H1 (cell line): ENCODE results near the gene PARK7. TPM values are rescaled to one million over a fixed set of nuclear protein-coding genes. Genes with fewer than 3 reads are reported as not detected.

ENCODE experiments used
- CTCF ChIA-PET: fragments of 300-600 bp; sonication (Branson Sonifier 250); formaldehyde crosslinking; loops from one replicate; lab custom pipeline; 2021; ENCODE audit not compliant: partially characterized antibody; lab: Charles Lee
- POLR2A ChIA-PET: fragments of 300-600 bp; sonication (Branson Sonifier 250); formaldehyde crosslinking; loops from one replicate; lab custom pipeline; 2021; ENCODE audit warnings: inconsistent platforms; ENCODE audit not compliant: partially characterized antibody; lab: Charles Lee
- DNase-seq, 2 experiments: peaks; one replicate each; pipeline versions ENCODE4 v3.0.0 to v3.0.0-alpha.2; 2010 to 2022; ENCODE audit warnings: low spot score in 2 of 2, low read depth in 1 of 2, mixed read lengths in 1 of 2
- FAIRE-seq: peaks from 2 replicates; lab custom pipeline; 2011; peaks lifted over from hg19 to GRCh38; lab: Jason Lieb, UNC
- H2AFZ ChIP-seq: 2 replicates; pipeline ENCODE4 v1.8.1; 2012; ENCODE audit warnings: low read length, inconsistent platforms
- H2AK5ac ChIP-seq: 2 replicates; pipeline ENCODE4 v1.6.1; 2013; ENCODE audit warnings: low read depth, low read length
- H2BK120ac ChIP-seq: replicated peaks from 2 replicates; pipeline ENCODE3; 2013; ENCODE audit warnings: low read depth, low read length, inconsistent platforms
- H2BK12ac ChIP-seq: 2 replicates; pipeline ENCODE4 v1.6.1; 2013; ENCODE audit warnings: low read depth, low read length
- H2BK15ac ChIP-seq: 2 replicates; pipeline ENCODE4 v1.6.1; 2013; ENCODE audit warnings: low read length
- H2BK20ac ChIP-seq: 2 replicates; pipeline ENCODE4 v1.6.1; 2013; ENCODE audit warnings: low read length
- H2BK5ac ChIP-seq: 2 replicates; pipeline ENCODE4 v1.6.1; 2013; ENCODE audit warnings: low read depth, low read length
- H3K14ac ChIP-seq: 2 replicates; pipeline ENCODE4 v1.6.1; 2013; ENCODE audit warnings: inconsistent platforms; ENCODE audit not compliant: insufficient read length
- H3K18ac ChIP-seq: 2 replicates; pipeline ENCODE4 v1.6.1; 2013; ENCODE audit warnings: low read length; ENCODE audit errors: extremely low read depth
- H3K23ac ChIP-seq: 2 replicates; pipeline ENCODE4 v1.6.1; 2013; ENCODE audit warnings: inconsistent platforms; ENCODE audit not compliant: insufficient read length
- H3K23me2 ChIP-seq: 2 replicates; pipeline ENCODE4 v1.6.1; 2013; ENCODE audit warnings: low read depth, low read length
- H3K27ac ChIP-seq: 2 replicates; pipeline ENCODE4 v1.6.1; 2011; ENCODE audit warnings: low read depth, low read length, inconsistent platforms
- H3K27me3 ChIP-seq, 4 experiments: replicated peaks in 1 of 4; 1 replicate in 1 of 4; 2 replicates in 3 of 4; pipeline versions ENCODE4 v1.6.1 to v1.8.1; 2011 to 2013; ENCODE audit warnings: low read length in 3 of 4, mild to moderate bottlenecking in 3 of 4, inconsistent platforms in 2 of 4, mixed read lengths in 2 of 4, moderate library complexity in 1 of 4; ENCODE audit not compliant: control insufficient read depth in 3 of 4, insufficient read depth in 3 of 4; ENCODE audit errors: extremely low read depth in 1 of 4
- H3K36me3 ChIP-seq, 4 experiments: 2 replicates each; pipeline versions ENCODE4 v1.6.1 to v1.8.1; 2011 to 2013; ENCODE audit warnings: mild to moderate bottlenecking in 4 of 4, low read length in 3 of 4, moderate library complexity in 2 of 4, control low read depth in 1 of 4, inconsistent platforms in 1 of 4; ENCODE audit not compliant: insufficient read depth in 4 of 4, control insufficient read depth in 2 of 4
- H3K4ac ChIP-seq: replicated peaks from 2 replicates; pipeline ENCODE3; 2013; ENCODE audit warnings: low read length, low read depth, mixed read lengths, inconsistent platforms; ENCODE audit not compliant: insufficient read length
- H3K4me1 ChIP-seq, 4 experiments: replicated peaks in 1 of 4; 1 replicate in 1 of 4; 2 replicates in 3 of 4; pipeline versions ENCODE4 v1.6.1 to v1.8.1; 2011 to 2013; ENCODE audit warnings: low read length in 3 of 4, inconsistent platforms in 2 of 4, mixed read lengths in 1 of 4; ENCODE audit not compliant: insufficient read depth in 4 of 4, control insufficient read depth in 3 of 4
- H3K4me2 ChIP-seq, 2 experiments: 2 replicates each; pipeline versions ENCODE4 v1.6.1 to v1.8.1; 2011 to 2013; ENCODE audit warnings: low read depth in 2 of 2, low read length in 2 of 2, control low read depth in 1 of 2, inconsistent platforms in 1 of 2, mild to moderate bottlenecking in 1 of 2; ENCODE audit not compliant: insufficient read depth in 1 of 2
- H3K4me3 ChIP-seq, 4 experiments: fragments of 200-600, 300-600 bp in 1 of 4; sonication (generic), shearing (Covaris generic), sonication (Bioruptor Twin) in 1 of 4; 2 replicates each; pipeline versions ENCODE4 v1.5.1 to v1.8.1; 2011 to 2016; ENCODE audit warnings: low read length in 4 of 4, low read depth in 3 of 4, control low read depth in 2 of 4, inconsistent platforms in 2 of 4, mild to moderate bottlenecking in 2 of 4, mixed read lengths in 1 of 4, moderate library complexity in 1 of 4; ENCODE audit not compliant: insufficient read depth in 2 of 4; ENCODE audit errors: extremely low read depth in 1 of 4
- H3K56ac ChIP-seq: replicated peaks from 2 replicates; pipeline ENCODE3; 2013; ENCODE audit warnings: low read depth, mild to moderate bottlenecking, mixed read lengths, low read length, inconsistent platforms; ENCODE audit not compliant: insufficient read length
- H3K79me1 ChIP-seq: 2 replicates; pipeline ENCODE4 v1.6.1; 2013; ENCODE audit warnings: low read depth, low read length, control low read depth
- H3K79me2 ChIP-seq, 2 experiments: 2 replicates each; pipeline versions ENCODE4 v1.6.1 to v1.8.1; 2012 to 2013; ENCODE audit warnings: low read length in 2 of 2, mild to moderate bottlenecking in 2 of 2, inconsistent platforms in 1 of 2; ENCODE audit not compliant: insufficient read depth in 2 of 2, control insufficient read depth in 1 of 2
- H3K9ac ChIP-seq, 4 experiments: replicated peaks in 1 of 4; 1 replicate in 1 of 4; 2 replicates in 3 of 4; pipeline versions ENCODE4 v1.6.1 to v1.8.1; 2011 to 2013; ENCODE audit warnings: low read depth in 3 of 4, low read length in 3 of 4, control low read depth in 2 of 4, mild to moderate bottlenecking in 2 of 4, moderate library complexity in 2 of 4, inconsistent platforms in 1 of 4; ENCODE audit errors: extremely low read depth in 1 of 4
- H3K9me3 ChIP-seq, 2 experiments: 2 replicates each; pipeline versions ENCODE4 v1.6.1 to v1.8.1; 2012 to 2013; ENCODE audit warnings: mild to moderate bottlenecking in 2 of 2, moderate library complexity in 2 of 2, control low read depth in 1 of 2, inconsistent platforms in 1 of 2, low read depth in 1 of 2, low read length in 1 of 2, mixed read lengths in 1 of 2; ENCODE audit not compliant: insufficient read depth in 2 of 2
- H4K20me1 ChIP-seq, 2 experiments: replicated peaks in 1 of 2; 2 replicates each; pipeline versions ENCODE3 to v1.8.1; 2011 to 2013; ENCODE audit warnings: inconsistent platforms in 2 of 2, low read length in 2 of 2, mild to moderate bottlenecking in 1 of 2; ENCODE audit not compliant: insufficient read depth in 2 of 2, control insufficient read depth in 1 of 2
- H4K5ac ChIP-seq: 2 replicates; pipeline ENCODE4 v1.6.1; 2013; ENCODE audit warnings: low read length, low read depth, mixed read lengths, inconsistent platforms; ENCODE audit not compliant: insufficient read length
- H4K8ac ChIP-seq: 2 replicates; pipeline ENCODE4 v1.8.0; 2013; ENCODE audit warnings: mild to moderate bottlenecking, moderate library complexity, low read length, inconsistent platforms; ENCODE audit not compliant: insufficient read depth; ENCODE audit errors: extremely low read depth
- H4K91ac ChIP-seq: replicated peaks from 2 replicates; pipeline ENCODE3; 2013; ENCODE audit warnings: low read length, mixed read lengths, inconsistent platforms; ENCODE audit not compliant: insufficient read length
- BACH1 ChIP-seq: IDR thresholded peaks from 2 replicates; pipeline ENCODE4 v1.6.1; 2012; ENCODE audit warnings: low read length, improper control_type of control experiment
- BRCA1 ChIP-seq: IDR thresholded peaks from 2 replicates; pipeline ENCODE4 v1.6.1; 2012; ENCODE audit warnings: low read depth, low read length, improper control_type of control experiment
- EGR1 ChIP-seq: IDR thresholded peaks from 2 replicates; pipeline ENCODE4 v1.6.1; 2011; ENCODE audit warnings: low read depth, low read length, borderline replicate concordance
- EZH2 ChIP-seq: fragments of 200-600 bp; sonication (generic); IDR thresholded peaks from 2 replicates; pipeline ENCODE4 v1.7.1; 2012; ENCODE audit warnings: low read depth, mild to moderate bottlenecking, moderate library complexity, low read length, inconsistent platforms; ENCODE audit not compliant: severe bottlenecking
- FOSL1 ChIP-seq: IDR thresholded peaks from 2 replicates; pipeline ENCODE4 v1.6.1; 2011; ENCODE audit warnings: mild to moderate bottlenecking, low read depth, low read length, moderate library complexity; ENCODE audit not compliant: insufficient read depth
- GABPA ChIP-seq: IDR thresholded peaks from 2 replicates; pipeline ENCODE4 v1.6.1; 2011; ENCODE audit warnings: mild to moderate bottlenecking, low read length, moderate library complexity, borderline replicate concordance; ENCODE audit not compliant: insufficient read depth
- JUN ChIP-seq: IDR thresholded peaks from 2 replicates; pipeline ENCODE4 v1.6.1; 2011; ENCODE audit warnings: low read depth, mild to moderate bottlenecking, improper control_type of control experiment, low read length
- POLR2A ChIP-seq, 2 experiments: IDR thresholded peaks; 1 replicate in 1 of 2; 2 replicates in 1 of 2; pipeline ENCODE4 v1.6.1; 2011; ENCODE audit warnings: low read depth in 2 of 2, low read length in 2 of 2, mild to moderate bottlenecking in 2 of 2; ENCODE audit errors: control extremely low read depth in 1 of 2
- POU5F1 ChIP-seq: IDR thresholded peaks from 2 replicates; pipeline ENCODE4 v1.6.1; 2011; ENCODE audit warnings: low read depth, mild to moderate bottlenecking, low read length, moderate library complexity
- SIRT6 ChIP-seq: IDR thresholded peaks from one replicate; pipeline ENCODE4 v1.7.1; 2012; ENCODE audit warnings: low read length, inconsistent platforms
- SP2 ChIP-seq: IDR thresholded peaks from 2 replicates; pipeline ENCODE4 v1.6.1; 2012; ENCODE audit warnings: mild to moderate bottlenecking, low read length, inconsistent platforms
- SUZ12 ChIP-seq: fragments of 200-600 bp; sonication (generic); IDR thresholded peaks from 2 replicates; pipeline ENCODE4 v1.6.1; 2012; ENCODE audit warnings: mild to moderate bottlenecking, inconsistent platforms, low read length, moderate library complexity, mixed read lengths
- TCF12 ChIP-seq: IDR thresholded peaks from 2 replicates; pipeline ENCODE4 v1.6.1; 2011; ENCODE audit warnings: low read depth, mild to moderate bottlenecking, low read length
- YY1 ChIP-seq: IDR thresholded peaks from 2 replicates; pipeline ENCODE4 v1.6.1; 2011; ENCODE audit warnings: low read depth, mild to moderate bottlenecking, low read length
- ZNF274 ChIP-seq: IDR thresholded peaks from 2 replicates; pipeline ENCODE4 v1.7.0; 2012; ENCODE audit warnings: low read length, borderline replicate concordance; ENCODE audit errors: extremely low read depth
- WGBS, 2 experiments: shearing (Covaris generic) in 1 of 2; methylation state at CpG; one replicate each; pipeline versions ENCODE4 v1.1.6 to v1.1.7; 2013 to 2015; ENCODE audit warnings: low lambda C conversion rate in 2 of 2, mixed read lengths in 2 of 2, inconsistent platforms in 1 of 2, low coverage in 1 of 2, missing lambda C conversion rate in 1 of 2; ENCODE audit not compliant: insufficient replicate concordance in 2 of 2, insufficient coverage in 1 of 2, insufficient read length in 1 of 2; ENCODE audit errors: extremely low coverage in 1 of 2, missing lambda C conversion rate in 1 of 2; 5-methylcytosine and 5-hydroxymethylcytosine counted together
- polyA plus RNA-seq, 7 experiments: library from polyadenylated mRNA; depleted of rRNA in 3 of 7; stranded (reverse) in 5 of 7; unstranded in 2 of 7; fragments of >200 nt in 5 of 7; fragments of 200-250 nt in 2 of 7; gene quantifications; 1 replicate in 5 of 7; 2 replicates in 1 of 7; 4 replicates in 1 of 7; pipeline versions ENCODE4 v1.2.1 to v1.2.3, GENCODE V29; 2011 to 2013; ENCODE audit warnings: missing spikeins in 2 of 7, mixed read lengths in 2 of 7
- total RNA-seq: library from RNA; stranded (reverse); fragmentation: NEBNext Ultra II Directional; extraction: Animal tissue kit (Norgen Biotek cat#: 25700); gene quantifications from 2 replicates; pipeline ENCODE4 v1.2.1, GENCODE V29; 2021

Gene PARK7
- total and polyA plus RNA-seq, 2 of the 8 experiments (the other 6 are each of a cell fraction or from before 2014, with no cell fraction given), result 206 to 383 TPM

GRCh38 chr1:8023287-8023994 lies 61.9 kb downstream of the PARK7 start:
- CTCF ChIA-PET, result interaction anchor here (1.2 to 2.7 kb wide), 4 partner anchors 8 to 293 kb away, joined by 3 to 18 read pairs (median 8); no protein-coding TSS in a partner anchor
- peaks cover 12% of the 10 kb centered on the region in 2 experiments for H4K20me1 ChIP-seq
- TF ChIP-seq BRCA1 (no peak), SP2 (no peak), ZNF274 (no peak), FOSL1 (no peak), POLR2A (IDR thresholded peaks at IDR 0.05; ENCODE audit: control extremely low read depth in 1 of 2, low read depth in 2 of 2, low read length in 2 of 2) (no peak), EZH2 (no peak), JUN (no peak), TCF12 (no peak), YY1 (no peak), SIRT6 (no peak), GABPA (no peak), POU5F1 (no peak), SUZ12 (no peak), EGR1 (no peak), BACH1 (no peak)

More at GRCh38 chr1:8023287-8023994, 61.9 kb downstream of the PARK7 start:
- Histone ChIP-seq H3K36me3 (no peaks in the 10 kb centered on the region), H3K4me1 (peaks cover 14 to 34% (median 27%) of the 10 kb centered on the region in 4 experiments), H3K9ac (no peak overlapping the region), H3K27ac (no peak overlapping the region), H3K56ac (no peak overlapping the region), H4K91ac (no peak overlapping the region), H2AK5ac (no peak overlapping the region), H2BK12ac (no peak overlapping the region), H3K4me2 (peak overlapping the region; percentile 97 to 100), H2BK5ac (no peak overlapping the region), H3K9me3 (no peaks in the 10 kb centered on the region), H3K27me3 (peaks cover 0 to 8% (median 6%) of the 10 kb centered on the region in 4 experiments; a peak in 5 of 7 replicates), H2BK20ac (no peak overlapping the region), H2BK15ac (no peak overlapping the region), H3K18ac (no peak overlapping the region), H3K14ac (no peak overlapping the region), H3K4me3 (peak overlapping the region in 1 of 4 experiments; percentile 85; a peak in 2 of 8 replicates), H3K79me1 (no peaks in the 10 kb centered on the region), H2BK120ac (no peak overlapping the region), H3K4ac (no peak overlapping the region), H3K79me2 (peaks cover 20 to 74% of the 10 kb centered on the region in 2 experiments), H3K23me2 (peaks cover 8% of the 10 kb centered on the region), H4K8ac (no peak overlapping the region), H3K23ac (no peak overlapping the region), H2AFZ (no peak overlapping the region), H4K5ac (no peak overlapping the region)
- POLR2A ChIA-PET, result no interaction called here
- DNase-seq, result no peak
- WGBS, 2 experiments, result 78% methylated on average over 10 of the region's 10 CpGs; no CpG with 5 or more reads in 1 of the 2 experiments
- no peak for FAIRE-seq
